SW480 (cell line): ENCODE results near the gene WASF1.
A peak's percentile ranks its signal among the peaks of the same experiment; 100 is the strongest.
"Not testable (repeated sequence)": the region's sequence is repeated elsewhere in the genome, so short reads cannot be mapped to it uniquely, and the experiment has no call there.

Experiments
- DNase-seq: peaks from one replicate; pipeline ENCODE4 v3.0.0-alpha.2; 2016; ENCODE audit warnings: low spot score

The WASF1 gene

DNA sequence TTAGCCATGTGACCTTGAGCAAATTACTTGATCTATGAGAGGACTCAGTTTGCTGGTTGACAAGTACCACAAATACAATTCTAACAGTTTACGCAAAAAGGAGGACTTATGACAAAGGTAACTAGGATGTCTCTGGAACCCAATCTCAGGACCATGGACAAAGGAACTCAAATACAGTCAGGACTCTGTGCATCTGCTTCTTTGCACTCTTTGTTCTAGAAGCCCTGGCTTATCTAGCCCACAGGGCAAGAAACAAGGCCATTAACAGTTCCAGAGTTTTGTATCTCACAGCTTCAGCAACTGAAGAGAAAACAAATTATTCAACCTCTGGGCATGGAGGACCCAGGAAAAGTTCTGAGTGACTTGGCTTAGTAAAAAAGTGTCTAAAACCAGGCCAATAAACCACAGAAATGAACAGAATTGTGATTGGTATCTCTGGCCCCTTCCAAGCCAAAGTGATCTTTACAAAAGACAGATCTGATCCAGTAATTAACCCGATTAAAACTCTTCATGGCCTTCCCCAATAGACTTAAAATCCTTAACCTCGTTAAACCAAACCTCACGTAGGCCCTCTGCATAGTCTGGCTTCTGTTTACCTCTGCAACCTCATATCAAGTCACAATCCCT lies 5.9 kb downstream of the WASF1 start:
- no peak for DNase-seq

DNA sequence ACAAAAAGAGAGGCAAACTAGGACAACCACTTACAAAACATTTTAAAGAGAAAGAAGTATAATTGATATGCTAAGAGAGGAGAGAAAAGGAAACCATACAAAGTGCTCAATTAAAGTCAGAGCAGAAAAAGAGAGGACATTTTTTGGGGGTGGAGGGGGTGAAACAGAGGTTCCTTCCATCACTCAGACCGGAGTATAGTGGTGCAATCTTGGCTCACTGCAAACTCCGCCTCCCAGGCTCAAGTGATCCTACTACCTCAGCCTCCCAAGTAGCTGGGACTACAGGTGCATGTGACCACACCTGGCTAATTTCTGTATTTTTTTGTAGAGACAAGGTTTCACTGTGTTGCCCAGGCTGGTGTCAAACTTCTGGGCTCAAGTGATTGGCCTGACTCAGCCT lies 9.4 kb downstream of the WASF1 start:
- no peak for DNase-seq

DNA sequence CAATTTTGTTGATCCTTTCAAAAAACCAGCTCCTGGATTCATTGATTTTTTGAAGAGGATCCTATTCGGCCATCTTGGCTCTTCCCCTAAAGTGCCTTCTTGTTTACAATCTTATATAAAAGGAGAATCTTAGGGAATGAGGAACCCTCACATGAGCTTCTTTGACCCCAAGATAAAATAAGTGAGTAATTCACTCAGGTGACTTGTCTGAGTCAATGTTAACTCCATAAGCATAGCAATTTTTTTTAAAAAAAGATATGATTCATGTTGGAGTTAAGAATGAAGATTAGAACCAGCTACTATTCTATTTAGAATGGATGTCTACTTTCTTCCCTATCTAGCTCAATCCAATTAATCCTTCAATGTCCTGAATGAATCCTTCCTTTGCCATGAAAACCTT lies 21.0 kb downstream of the WASF1 start:
- no peak for DNase-seq

DNA sequence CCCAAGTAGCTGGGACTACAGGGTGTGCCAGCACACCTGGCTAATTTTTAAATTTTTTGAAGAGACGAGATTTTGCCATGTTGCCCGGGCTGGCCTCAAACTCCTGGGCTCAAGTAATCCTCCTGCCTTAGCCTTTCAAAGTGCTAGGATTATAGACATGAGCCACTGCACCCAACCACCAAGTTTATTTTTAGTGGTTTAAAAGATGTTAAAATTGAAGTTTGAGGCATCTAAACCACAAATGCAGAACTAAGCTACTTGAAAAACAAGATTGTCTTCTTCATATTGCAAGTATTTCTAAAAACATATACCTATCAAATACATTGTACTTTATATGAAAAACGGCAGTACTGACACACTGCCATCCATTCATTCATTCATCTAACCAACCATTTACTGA lies 31.6 kb downstream of the WASF1 start:
- DNase-seq = no peak

DNA sequence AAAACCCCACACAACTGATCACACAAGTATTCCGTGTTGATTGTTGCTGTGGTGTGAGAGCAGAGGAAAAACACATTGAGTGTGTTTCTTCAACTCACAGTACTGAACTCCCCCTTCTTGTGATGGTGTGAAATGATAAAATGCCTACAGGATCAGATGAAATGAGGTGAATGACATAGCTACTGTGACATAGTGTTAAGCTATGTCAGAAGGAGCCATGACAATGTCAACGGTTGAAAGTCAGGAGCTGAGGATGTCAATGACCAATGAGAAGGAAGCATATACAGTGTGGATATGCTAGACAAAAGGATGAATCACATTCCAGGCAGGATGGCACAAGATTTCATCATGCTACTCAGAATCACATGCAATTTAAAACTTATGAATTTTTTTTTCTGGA lies 38.8 kb downstream of the WASF1 start:
- DNase-seq = peak; percentile 36

DNA sequence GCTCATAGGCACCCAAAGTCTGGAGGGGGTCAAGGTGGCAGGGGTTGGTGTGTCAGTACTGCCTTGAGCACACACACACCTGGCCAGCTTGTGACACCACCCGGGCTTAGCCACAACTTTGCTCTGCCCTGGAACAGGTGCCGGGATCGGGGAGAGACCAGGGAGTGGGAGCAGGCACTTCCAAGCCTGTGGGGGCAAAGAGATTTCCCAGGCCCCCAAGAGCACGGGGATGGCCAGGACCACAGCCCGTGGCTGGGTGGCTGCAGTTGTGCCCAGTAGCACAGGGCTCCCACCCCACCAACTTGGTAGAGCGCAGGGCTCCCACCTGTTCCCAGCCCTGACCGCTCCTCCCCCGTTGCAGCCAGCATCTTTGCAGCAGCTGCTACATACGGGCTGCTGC lies 40.4 kb downstream of the WASF1 start:
- no peak for DNase-seq

DNA sequence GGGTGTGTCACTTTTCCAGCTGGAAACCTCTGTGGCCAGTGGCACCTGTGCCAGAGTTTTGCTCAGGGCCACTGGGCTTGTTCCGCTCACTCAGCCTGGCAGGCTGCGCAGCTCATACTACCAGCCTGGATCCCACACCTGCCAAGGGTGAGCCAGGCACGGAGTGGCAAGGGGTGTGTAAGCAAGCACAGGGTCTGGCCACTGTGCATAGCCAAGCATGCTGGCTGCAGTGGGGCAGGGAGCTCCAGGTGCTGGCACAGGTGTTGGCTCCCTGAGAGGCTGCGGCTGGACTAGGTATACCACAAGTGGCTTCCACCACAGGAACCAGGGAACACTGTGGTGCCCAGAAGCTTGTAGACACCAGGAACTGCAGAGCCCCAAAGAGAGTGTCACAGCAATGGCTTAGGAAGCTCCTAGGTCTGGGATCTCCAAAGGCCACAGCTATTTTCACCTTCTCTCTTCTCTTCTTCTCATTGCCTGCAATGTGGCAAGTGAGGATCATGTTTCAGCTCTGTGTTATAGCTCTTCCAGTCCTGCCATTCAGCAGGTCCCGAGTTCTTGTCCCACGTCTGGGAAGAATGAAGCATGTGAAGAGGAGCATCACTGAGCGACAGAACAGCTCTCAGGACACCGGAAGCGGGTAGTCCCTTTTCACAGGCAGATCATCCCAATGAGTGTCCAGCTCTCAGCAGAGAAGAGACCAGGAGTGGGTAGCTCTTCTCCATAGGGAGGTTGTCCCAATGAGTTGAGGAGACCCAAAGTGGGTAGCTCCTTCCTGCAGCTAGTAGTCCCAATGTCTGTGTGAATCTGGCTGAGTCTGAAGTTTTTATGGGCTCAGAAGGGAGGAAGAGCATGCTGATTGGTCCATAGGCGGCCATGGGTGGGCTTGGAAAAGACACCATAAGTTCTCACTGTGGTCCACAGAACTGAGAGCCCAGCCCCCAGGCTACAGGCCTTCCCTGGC lies 41.3 kb downstream of the WASF1 start:
- DNase-seq = no peak

DNA sequence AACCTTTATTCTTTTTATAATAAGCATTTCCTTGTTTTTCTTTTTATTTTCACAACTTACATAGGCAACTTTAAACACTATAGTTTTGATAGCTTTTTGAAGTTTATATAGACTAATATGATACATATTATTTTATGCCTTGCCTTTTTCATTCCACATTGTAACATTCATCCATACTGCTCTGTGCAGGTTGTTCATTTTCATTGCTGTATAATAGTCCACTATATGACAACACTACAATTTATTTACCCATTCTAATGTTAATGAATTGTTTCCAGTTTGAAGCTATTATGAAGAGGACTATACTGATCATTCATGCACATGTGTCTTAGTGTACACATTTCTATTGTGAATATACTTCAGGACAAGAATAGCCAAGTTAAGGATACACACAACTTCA lies 49.1 kb downstream of the WASF1 start:
- no peak for DNase-seq

DNA sequence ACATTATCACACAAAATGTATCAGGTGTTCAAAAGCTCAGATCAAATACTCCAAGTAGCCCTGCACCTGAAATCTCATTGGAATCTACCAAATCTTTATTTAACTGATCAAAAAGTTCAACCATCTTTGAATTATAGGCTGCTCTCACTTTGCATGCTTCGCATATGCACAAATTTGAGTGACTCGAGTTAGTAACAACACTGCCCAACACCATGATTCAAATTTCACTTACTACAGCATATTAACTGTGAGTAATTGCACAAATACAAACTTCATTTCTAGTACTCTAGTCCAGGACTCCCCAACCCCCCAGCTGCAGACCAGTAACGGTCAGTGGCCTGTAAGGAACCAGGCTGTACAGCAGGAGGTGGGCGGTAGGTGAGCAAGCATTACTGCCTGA lies 51.1 kb downstream of the WASF1 start:
- DNase-seq = no peak

DNA sequence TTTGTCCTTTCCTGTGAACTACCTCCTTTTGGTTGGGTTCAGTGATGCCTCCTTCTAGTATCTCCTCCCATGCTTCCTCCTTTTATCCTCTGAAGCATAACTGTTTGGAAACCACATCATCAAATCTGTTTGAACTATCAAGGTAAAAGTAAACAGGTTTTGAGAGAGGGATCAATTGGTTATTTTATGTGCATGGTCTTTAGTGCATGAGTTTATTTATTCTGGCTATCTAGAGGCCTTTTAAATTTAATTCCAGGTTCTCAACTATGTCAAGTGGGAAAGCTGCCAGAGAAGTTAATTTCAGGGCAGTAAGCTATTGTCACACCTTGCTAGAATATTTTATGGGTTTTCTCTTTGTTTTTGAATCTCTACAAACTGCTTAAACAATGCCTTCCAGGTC lies 54.1 kb downstream of the WASF1 start:
- no peak for DNase-seq

DNA sequence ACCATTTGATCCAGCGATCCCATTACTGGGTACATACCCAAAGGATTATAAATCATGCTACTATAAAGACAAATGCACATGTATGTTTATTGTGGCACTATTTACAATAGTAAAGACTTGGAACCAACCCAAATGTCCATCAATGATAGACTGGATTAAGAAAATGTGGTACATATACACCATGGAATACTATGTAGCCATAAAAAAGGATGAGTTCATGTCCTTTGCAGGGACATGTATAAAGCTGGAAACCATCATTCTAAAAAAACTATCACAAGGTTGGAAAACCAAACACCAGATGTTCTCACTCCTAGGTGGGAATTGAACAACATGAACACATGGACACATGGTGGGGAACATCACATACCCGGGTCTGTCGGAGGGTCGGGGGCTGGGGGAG lies 57.8 kb downstream of the WASF1 start:
- DNase-seq = not testable (repeated sequence)

DNA sequence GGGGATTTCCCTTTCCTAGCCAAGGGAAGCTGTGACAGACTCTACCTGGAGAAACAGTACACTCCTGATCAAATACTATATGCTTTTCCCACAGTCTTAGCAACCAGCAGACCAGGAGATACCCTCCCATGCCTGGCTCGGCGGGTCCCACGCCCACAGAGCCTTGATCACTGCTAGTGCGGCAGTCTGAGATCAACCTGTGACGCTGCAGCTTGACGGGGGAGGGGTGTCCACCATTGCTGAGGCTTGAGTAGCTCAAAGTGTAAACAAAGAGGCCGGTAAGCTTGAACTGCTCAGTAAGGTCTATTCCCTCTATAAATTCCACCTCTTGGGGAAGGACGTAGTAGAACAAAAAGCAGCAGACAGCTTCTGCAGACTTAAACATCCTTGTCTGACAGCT lies 63.2 kb downstream of the WASF1 start:
- no peak for DNase-seq

DNA sequence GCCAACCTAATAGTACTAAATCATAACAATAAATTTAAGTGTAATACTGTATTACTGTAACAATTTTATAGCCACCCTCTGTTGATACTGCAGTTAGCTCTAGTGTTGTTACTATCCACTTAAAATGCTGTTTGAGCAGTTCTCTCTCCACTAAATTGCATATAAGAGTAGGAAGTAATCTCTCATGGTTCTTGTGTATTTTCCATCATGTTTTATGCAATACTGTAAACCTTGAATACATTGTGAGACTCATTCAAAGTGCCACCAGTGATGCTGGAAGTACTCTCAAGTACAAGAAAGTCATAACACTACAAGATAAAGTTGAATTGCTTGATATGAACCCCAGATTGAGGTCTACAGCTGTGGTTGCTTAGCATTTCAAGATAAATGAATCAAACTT lies 65.5 kb downstream of the WASF1 start:
- DNase-seq = no peak

DNA sequence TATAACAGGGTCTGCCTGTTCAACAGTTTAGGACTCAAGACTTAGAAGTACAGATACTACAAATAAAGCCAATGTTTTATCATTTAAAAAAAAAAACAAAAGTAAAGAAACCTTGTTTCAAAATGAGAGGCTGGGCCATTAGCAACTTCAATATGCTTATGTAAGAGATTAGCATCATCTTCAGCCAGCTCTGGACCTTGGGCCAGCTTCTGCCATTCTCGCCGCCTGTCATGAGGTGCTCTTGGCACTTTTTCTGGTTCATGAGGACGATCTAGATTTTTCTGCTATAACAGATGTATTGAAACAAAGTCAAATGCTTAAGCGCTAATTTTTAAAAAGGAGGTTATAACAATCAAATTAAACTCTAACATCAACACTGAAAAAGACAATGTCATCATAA lies 74.2 kb downstream of the WASF1 start:
- no peak for DNase-seq

DNA sequence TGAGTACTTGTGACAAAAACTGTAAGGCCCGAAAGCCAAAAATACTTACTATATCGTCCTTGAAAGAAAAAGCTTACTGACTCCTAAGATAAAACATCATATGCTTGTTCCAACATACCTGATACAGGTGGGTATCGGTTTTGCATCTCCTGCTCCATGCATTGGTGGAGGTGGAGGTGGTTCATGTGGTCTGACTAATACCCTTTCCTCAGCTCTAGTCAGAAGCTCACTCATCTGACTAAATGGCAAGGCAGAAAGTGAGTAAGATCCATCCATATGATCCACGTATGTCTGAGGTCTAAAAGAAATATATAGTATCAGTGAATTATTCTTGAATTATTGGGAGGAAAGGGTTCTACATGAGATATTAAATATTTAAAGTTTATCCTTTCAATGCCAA lies 76.2 kb downstream of the WASF1 start:
- no peak for DNase-seq

DNA sequence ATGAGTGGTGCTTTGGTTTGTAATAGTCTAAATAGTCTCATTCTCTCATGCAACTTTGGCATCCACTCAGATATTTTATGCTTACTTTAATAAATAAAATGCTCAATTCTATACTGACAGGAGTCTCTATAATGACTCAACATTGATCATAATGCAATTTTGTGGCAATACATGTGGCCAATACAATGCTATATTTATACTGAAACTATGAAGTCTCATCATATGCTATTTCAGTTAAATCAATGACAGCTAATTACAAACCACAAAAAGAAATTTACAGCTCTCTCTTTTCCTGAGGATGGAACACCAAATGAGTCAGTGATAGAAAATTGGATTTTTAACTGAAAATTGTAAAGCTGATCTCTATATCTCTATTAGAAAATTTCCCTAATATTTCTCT lies 77.1 kb downstream of the WASF1 start:
- DNase-seq = no peak

DNA sequence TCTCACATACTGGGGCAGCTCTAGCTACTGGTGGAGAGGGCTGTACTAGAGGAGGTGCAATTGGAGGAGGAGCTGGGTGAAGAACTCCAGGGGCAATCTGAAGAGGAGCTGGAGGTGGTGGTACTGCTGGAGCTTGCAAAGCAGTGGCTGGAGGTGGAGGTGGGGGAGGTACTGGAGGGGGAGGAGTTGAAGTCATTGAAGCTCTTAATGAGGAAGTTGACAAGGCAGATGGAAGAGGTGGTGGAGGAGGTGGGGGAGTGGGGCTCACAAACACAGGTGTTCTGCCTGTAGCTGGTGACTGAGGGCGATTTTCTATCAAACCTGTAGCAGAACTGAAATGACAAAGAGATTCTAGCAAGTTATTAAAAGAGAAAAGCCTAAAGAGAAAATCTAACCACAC lies 77.6 kb downstream of the WASF1 start:
- DNase-seq = no peak

DNA sequence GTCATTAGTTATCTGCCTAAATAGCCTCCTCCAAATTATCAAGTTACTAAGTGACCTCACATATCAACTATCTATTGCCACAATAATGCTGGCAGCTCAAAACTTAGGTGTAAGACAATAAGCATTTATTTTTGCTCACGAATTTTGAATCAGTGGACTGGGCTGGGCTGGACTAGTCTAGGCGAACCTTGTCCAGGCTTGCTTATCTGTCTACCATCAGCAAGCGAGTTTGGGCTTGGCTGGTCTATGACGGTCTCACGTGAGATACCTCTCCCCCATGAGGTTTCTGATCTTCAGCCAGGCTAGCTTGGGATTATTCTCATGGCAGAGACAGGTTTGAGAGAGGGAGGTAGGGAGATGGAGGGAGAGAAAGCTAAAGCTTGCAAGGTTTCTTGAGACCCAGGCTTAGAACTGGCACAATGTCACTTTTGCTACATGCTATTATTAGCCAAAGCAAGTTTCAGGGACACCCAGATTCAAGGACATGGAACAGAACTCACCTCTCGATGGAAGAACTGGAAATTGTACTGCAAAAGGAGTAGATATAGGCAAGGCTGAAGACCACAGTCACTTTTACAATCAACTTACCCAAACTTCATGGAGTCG lies 80.9 kb downstream of the WASF1 start:
- no peak for DNase-seq

DNA sequence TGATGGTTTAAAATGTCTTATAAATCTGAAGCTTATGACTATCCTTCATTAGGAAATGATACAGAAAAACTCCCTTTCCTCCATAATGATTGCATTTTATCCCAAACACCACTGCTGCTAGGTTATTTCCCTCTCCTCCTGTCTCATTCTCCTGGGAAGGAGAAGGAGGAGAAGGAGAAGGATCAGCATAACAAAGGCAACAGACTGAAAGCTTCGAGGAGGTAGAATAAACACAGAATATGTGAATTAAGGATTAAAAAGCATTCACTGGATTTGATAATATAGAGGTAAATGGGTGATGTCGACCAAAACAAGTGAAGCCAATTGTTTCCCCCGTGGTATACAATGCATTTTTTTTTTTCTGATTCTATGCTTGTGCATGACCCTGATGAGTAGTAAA lies 82.0 kb downstream of the WASF1 start:
- no peak for DNase-seq

DNA sequence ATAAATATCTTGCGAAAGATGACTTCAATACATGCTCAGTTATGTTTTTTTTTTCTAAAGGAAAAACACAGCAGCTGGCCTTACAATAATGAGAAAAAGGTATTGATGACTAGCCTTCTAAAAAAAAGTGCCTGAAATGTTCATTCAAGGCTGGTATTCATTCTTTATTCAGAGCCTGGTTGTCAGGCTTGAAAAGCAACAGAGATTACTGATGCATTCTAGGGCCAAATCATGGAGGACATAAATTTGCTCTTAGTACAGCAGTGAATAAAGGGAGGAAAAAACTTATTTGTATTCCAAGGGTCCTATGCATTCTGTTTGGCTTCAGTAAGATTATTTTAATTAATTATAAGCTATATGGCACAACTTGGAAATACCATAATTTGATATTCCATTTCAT lies 83.5 kb downstream of the WASF1 start:
- no peak for DNase-seq

DNA sequence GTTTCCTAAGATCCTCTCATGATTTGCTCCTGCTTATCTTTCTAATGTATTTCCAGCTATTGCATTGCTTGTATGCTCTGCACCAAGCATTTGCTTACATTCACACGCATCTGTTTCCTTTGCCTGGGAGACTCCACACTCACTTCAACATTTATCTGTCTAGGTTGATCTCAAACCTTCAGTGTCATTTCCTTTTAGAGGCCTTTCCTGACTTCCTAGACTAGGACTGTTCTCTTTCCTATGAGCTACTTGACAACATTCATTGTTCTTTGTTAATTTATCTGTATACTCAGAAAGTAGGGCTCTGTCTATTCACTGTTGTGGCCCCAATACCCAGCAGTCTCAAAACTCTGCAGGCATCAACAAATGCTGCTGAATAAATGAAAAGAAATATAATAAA lies 84.4 kb downstream of the WASF1 start:
- DNase-seq = no peak

DNA sequence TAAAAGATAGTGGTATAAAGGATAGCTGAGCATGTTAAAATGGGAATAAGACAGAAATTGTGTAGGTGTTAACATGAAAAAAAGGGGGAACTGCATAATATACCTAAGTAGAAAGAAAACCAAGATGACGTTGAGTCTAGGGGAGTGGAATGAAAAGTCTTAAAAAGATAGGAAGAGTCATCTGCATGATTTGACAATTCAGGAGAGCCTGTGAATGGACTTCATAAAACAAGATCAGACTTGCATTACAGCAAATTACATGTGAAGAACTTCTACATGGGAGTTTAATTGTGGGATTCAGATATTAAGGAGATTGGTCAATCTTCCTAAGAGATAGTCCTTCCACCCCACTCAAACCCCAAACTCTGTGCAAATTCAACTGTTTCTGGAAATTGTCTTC lies 85.5 kb downstream of the WASF1 start:
- no peak for DNase-seq

DNA sequence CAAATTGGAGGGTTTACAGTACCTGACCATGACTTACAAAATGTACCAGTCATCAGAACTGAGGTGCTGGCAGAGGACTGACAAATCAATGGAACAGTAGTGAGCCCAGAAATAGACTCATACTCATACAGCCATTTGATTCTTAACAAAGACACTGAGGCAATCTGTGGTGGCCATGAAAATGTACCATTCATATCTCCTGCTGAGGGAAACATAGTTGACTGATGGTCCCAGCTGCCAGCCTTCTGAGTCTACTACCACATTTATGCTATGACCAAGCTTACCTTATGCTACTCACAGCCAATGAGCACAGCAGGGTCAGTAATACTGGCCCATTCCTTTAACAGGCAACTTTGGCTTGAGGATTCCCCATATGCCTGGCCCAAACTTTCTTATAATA lies 88.6 kb downstream of the WASF1 start:
- DNase-seq = no peak
